ENCODE data around the gene ABCD4.

Gene ABCD4

DNA sequence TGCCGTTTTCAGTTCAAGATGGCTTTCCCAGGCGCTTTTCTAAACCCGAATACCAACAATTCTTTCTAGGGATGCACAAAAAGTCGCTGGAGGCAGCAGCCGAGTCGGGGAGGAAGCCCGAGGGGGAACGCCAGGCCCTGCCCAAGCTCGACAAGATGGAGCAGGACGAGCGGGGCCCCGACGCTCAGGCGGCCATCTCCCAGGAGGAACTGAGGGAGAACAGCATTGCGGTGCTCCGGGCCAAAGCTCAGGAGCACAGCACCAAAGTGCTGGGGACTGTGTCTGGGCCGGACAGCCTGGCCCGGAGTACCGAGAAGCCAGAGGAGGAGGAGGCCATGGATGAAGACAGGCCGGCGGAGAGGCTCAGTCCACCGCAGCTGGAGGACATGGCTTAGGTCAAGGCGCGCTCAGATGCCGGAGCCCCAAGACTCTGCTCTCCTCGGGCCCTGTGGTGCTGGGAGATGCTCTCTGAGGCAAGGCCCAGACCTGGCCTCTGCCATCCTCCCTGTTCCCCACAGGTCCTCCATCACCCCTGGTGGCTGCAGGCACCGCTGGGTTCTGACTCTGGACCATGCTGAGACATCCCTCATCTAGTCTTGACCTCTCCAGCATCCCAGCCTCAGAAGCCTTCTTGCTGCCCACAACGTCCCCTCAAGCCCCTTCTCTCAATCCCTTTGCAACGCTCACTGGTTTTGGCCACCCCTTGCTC is 42.1 kb downstream of the ABCD4 start:
- Histone ChIP-seq H3K9me3 (ENCODE audit: insufficient read depth, low read depth, low read length) (peaks cover 2% of the 10 kb centered on the region), H3K4ac (ENCODE audit: low read depth, low read length) (no peak overlapping the region), H2AFZ (ENCODE audit: insufficient read depth, low read length, poor library complexity) (no peak overlapping the region), H3K27ac (ENCODE audit: low read depth, low read length) (no peak overlapping the region), H4K8ac (ENCODE audit: low read depth, low read length) (no peak overlapping the region), H3K36me3 (ENCODE audit: control insufficient read depth in 1 of 2, insufficient read depth in 2 of 2, low read length in 2 of 2) (no peaks in the 10 kb centered on the region), H3K27me3 (ENCODE audit: insufficient read depth, low read length) (peaks cover 15% of the 10 kb centered on the region), H2BK120ac (ENCODE audit: insufficient read depth, low read length, poor library complexity) (no peak overlapping the region), H3K79me1 (ENCODE audit: low read length) (no peaks in the 10 kb centered on the region), H3K79me2 (ENCODE audit: control insufficient read depth, insufficient read depth, low read length, poor library complexity) (no peaks in the 10 kb centered on the region), H3K23ac (ENCODE audit: low read length) (no peak overlapping the region), H3K9ac (ENCODE audit: low read length) (no peak overlapping the region), H4K91ac (ENCODE audit: low read depth, low read length) (no peak overlapping the region), H2AK5ac (ENCODE audit: low read length) (no peak overlapping the region), H3K4me3 (ENCODE audit: low read depth, low read length) (no peak overlapping the region), H4K12ac (ENCODE audit: low read depth, low read length) (no peak overlapping the region), H2BK12ac (ENCODE audit: low read length) (no peak overlapping the region), H3K4me2 (ENCODE audit: low read length) (no peak overlapping the region), H3K14ac (ENCODE audit: low read length) (no peak overlapping the region), H2BK5ac (ENCODE audit: low read depth, low read length, poor library complexity) (no peak overlapping the region), H3K4me1 (ENCODE audit: control insufficient read depth in 1 of 2, insufficient read depth in 2 of 2, low read length in 2 of 2) (no peaks in the 10 kb centered on the region), H3K18ac (ENCODE audit: low read length) (no peak overlapping the region)
- no CpG with 5 or more reads among the region's 29 CpGs for WGBS (ENCODE audit: extremely low coverage, insufficient coverage, insufficient read length)
- no peak for DNase-seq

DNA sequence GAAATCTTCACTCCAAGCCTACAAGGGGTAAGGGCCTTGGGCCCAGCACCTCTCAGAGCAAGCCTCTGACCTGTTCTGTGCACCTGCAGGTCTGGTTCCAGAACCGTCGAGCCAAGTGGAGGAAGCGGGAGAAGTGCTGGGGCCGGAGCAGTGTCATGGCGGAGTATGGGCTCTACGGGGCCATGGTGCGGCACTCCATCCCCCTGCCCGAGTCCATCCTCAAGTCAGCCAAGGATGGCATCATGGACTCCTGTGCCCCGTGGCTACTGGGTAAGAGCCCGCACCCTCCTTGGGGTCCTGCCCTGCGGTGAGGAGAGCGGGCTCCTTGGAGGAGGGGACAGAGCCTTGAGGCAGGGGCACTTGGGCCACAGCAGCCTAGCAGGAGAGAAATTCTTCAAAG is 43.2 kb downstream of the ABCD4 start:
- Histone ChIP-seq H3K27ac (ENCODE audit: low read depth, low read length) (no peak overlapping the region), H3K14ac (ENCODE audit: low read length) (no peak overlapping the region), H2BK120ac (ENCODE audit: insufficient read depth, low read length, poor library complexity) (no peak overlapping the region), H3K18ac (ENCODE audit: low read length) (no peak overlapping the region), H4K91ac (ENCODE audit: low read depth, low read length) (no peak overlapping the region), H2AFZ (ENCODE audit: insufficient read depth, low read length, poor library complexity) (no peak overlapping the region), H2BK12ac (ENCODE audit: low read length) (no peak overlapping the region), H2AK5ac (ENCODE audit: low read length) (no peak overlapping the region), H3K4me2 (ENCODE audit: low read length) (no peak overlapping the region), H3K4me1 (ENCODE audit: control insufficient read depth in 1 of 2, insufficient read depth in 2 of 2, low read length in 2 of 2) (no peaks in the 10 kb centered on the region), H4K12ac (ENCODE audit: low read depth, low read length) (no peak overlapping the region), H3K79me2 (ENCODE audit: control insufficient read depth, insufficient read depth, low read length, poor library complexity) (no peaks in the 10 kb centered on the region), H3K79me1 (ENCODE audit: low read length) (no peaks in the 10 kb centered on the region), H2BK5ac (ENCODE audit: low read depth, low read length, poor library complexity) (no peak overlapping the region), H3K9ac (ENCODE audit: low read length) (no peak overlapping the region), H3K23ac (ENCODE audit: low read length) (no peak overlapping the region), H3K9me3 (ENCODE audit: insufficient read depth, low read depth, low read length) (peaks cover 2% of the 10 kb centered on the region), H3K27me3 (ENCODE audit: insufficient read depth, low read length) (peaks cover 15% of the 10 kb centered on the region), H3K4me3 (ENCODE audit: low read depth, low read length) (peak overlapping the region; percentile 25), H4K8ac (ENCODE audit: low read depth, low read length) (no peak overlapping the region), H3K4ac (ENCODE audit: low read depth, low read length) (no peak overlapping the region), H3K36me3 (ENCODE audit: control insufficient read depth in 1 of 2, insufficient read depth in 2 of 2, low read length in 2 of 2) (no peaks in the 10 kb centered on the region)
- no peak for DNase-seq
- no CpG with 5 or more reads among the region's 12 CpGs for WGBS (ENCODE audit: extremely low coverage, insufficient coverage, insufficient read length)

DNA sequence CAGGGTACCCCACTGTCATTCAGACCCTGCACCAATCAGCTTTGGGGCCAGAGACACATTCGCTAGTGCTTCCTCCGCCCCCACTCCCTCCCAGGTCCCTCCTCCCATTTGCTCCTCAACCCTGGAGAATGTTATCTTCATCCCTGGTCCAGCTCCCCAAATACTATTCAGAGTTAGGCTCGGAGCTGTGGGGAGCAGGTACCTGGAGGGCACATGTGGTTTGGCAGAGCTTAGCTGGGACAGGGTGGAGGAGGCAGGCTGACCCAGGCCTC is 44.0 kb downstream of the ABCD4 start:
- Histone ChIP-seq H3K9me3 (ENCODE audit: insufficient read depth, low read depth, low read length) (peaks cover 2% of the 10 kb centered on the region), H2BK12ac (ENCODE audit: low read length) (no peak overlapping the region), H3K4me3 (ENCODE audit: low read depth, low read length) (no peak overlapping the region), H3K4ac (ENCODE audit: low read depth, low read length) (no peak overlapping the region), H3K18ac (ENCODE audit: low read length) (no peak overlapping the region), H4K12ac (ENCODE audit: low read depth, low read length) (no peak overlapping the region), H3K9ac (ENCODE audit: low read length) (no peak overlapping the region), H3K23ac (ENCODE audit: low read length) (no peak overlapping the region), H3K27ac (ENCODE audit: low read depth, low read length) (no peak overlapping the region), H2BK5ac (ENCODE audit: low read depth, low read length, poor library complexity) (no peak overlapping the region), H3K14ac (ENCODE audit: low read length) (no peak overlapping the region), H3K79me2 (ENCODE audit: control insufficient read depth, insufficient read depth, low read length, poor library complexity) (no peaks in the 10 kb centered on the region), H3K27me3 (ENCODE audit: insufficient read depth, low read length) (peaks cover 15% of the 10 kb centered on the region), H3K4me2 (ENCODE audit: low read length) (peak overlapping the region; percentile 98), H4K91ac (ENCODE audit: low read depth, low read length) (no peak overlapping the region), H4K8ac (ENCODE audit: low read depth, low read length) (no peak overlapping the region), H3K4me1 (ENCODE audit: control insufficient read depth in 1 of 2, insufficient read depth in 2 of 2, low read length in 2 of 2) (no peaks in the 10 kb centered on the region), H3K36me3 (ENCODE audit: control insufficient read depth in 1 of 2, insufficient read depth in 2 of 2, low read length in 2 of 2) (no peaks in the 10 kb centered on the region), H2AK5ac (ENCODE audit: low read length) (no peak overlapping the region), H2AFZ (ENCODE audit: insufficient read depth, low read length, poor library complexity) (no peak overlapping the region), H3K79me1 (ENCODE audit: low read length) (no peaks in the 10 kb centered on the region), H2BK120ac (ENCODE audit: insufficient read depth, low read length, poor library complexity) (no peak overlapping the region)
- no CpG with 5 or more reads among the region's 3 CpGs for WGBS (ENCODE audit: extremely low coverage, insufficient coverage, insufficient read length)
- no peak for DNase-seq

DNA sequence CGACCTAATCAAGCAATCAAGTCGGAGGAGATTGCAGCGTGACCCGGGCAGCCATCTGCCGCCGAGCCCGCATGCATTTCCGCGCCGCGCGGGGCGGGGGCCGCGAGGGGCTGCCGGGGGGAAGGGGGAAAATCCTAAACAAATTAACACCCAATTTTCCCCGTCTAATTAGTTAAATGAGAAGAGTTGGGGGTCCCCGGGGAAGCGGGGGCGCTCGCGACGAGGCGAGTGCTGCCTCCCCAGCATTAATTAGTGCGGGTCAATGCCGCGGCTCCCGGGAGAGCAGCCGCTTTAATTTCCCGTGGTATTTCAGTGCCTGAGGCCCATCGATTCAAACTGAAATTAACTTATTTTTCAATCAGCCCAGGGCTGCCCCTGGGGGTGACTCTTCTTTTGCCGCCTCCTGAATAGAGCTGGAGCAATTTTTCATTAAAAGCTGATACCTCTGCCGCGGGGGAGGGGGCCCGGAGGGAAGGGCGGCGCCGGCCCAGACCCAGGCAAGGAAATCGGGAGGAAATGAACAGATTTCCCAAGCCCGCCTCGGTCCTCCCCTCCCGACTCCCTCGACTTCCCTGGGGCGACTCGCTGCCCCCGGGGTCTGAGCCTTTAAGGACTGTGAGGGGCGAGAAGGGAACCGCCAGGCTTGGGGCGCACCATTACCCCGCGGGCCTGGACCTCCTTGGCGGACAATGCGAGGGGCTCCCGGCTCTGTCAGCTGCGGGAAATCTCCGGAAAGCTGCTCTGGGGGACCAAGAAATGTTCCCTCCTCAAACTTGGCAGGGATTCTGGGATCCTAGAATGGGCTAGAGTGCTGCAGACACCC is 44.6 kb downstream of the ABCD4 start:
- no CpG with 5 or more reads among the region's 56 CpGs for WGBS (ENCODE audit: extremely low coverage, insufficient coverage, insufficient read length)
- peaks cover 15% of the 10 kb centered on the region for H3K27me3 ChIP-seq (ENCODE audit: insufficient read depth, low read length)
- no peak overlapping the region for H3K18ac ChIP-seq (ENCODE audit: low read length)
- H3K36me3 ChIP-seq (ENCODE audit: control insufficient read depth in 1 of 2, insufficient read depth in 2 of 2, low read length in 2 of 2), result no peaks in the 10 kb centered on the region
- no peak overlapping the region for H3K14ac ChIP-seq (ENCODE audit: low read length)
- peak overlapping the region; percentile 98 for H3K4me2 ChIP-seq (ENCODE audit: low read length)
- no peak overlapping the region for H2AFZ ChIP-seq (ENCODE audit: insufficient read depth, low read length, poor library complexity)
- H2AK5ac ChIP-seq (ENCODE audit: low read length), result no peak overlapping the region
- H3K4ac ChIP-seq (ENCODE audit: low read depth, low read length), result no peak overlapping the region
- no peak overlapping the region for H3K23ac ChIP-seq (ENCODE audit: low read length)
- peaks cover 2% of the 10 kb centered on the region for H3K9me3 ChIP-seq (ENCODE audit: insufficient read depth, low read depth, low read length)
- no peak overlapping the region for H4K12ac ChIP-seq (ENCODE audit: low read depth, low read length)
- peak in 1 of 2 donors; percentile 42 for DNase-seq
- no peaks in the 10 kb centered on the region for H3K4me1 ChIP-seq (ENCODE audit: control insufficient read depth in 1 of 2, insufficient read depth in 2 of 2, low read length in 2 of 2)
- no peak overlapping the region for H2BK5ac ChIP-seq (ENCODE audit: low read depth, low read length, poor library complexity)
- no peak overlapping the region for H4K91ac ChIP-seq (ENCODE audit: low read depth, low read length)
- H3K27ac ChIP-seq (ENCODE audit: low read depth, low read length), result no peak overlapping the region
- no peaks in the 10 kb centered on the region for H3K79me1 ChIP-seq (ENCODE audit: low read length)
- H3K79me2 ChIP-seq (ENCODE audit: control insufficient read depth, insufficient read depth, low read length, poor library complexity), result no peaks in the 10 kb centered on the region
- H3K9ac ChIP-seq (ENCODE audit: low read length), result no peak overlapping the region
- H3K4me3 ChIP-seq (ENCODE audit: low read depth, low read length), result peak overlapping the region; percentile 58
- no peak overlapping the region for H2BK120ac ChIP-seq (ENCODE audit: insufficient read depth, low read length, poor library complexity)
- no peak overlapping the region for H4K8ac ChIP-seq (ENCODE audit: low read depth, low read length)
- H2BK12ac ChIP-seq (ENCODE audit: low read length), result no peak overlapping the region
